Tibial nerve (tissue), 4 donors: ENCODE data around the gene TGM6. TPM values are rescaled to one million over a fixed set of nuclear protein-coding genes. Genes with fewer than 3 reads are reported as not detected.
"Not testable (repeated sequence)": the region's sequence is repeated elsewhere in the genome, so short reads cannot be mapped to it uniquely, and the experiment has no call there.

Source experiments
- DNase-seq, 2 donors: peaks; one replicate each; pipeline ENCODE4 v3.0.0-alpha.2; 2019; ENCODE audit warnings: low spot score in 2 of 2
- H3K27ac ChIP-seq, 4 donors: fragments of 200-600 bp; sonication (generic) in 3 of 4; one replicate each; pipeline ENCODE4 v1.5.1; 2017 to 2019; ENCODE audit warnings: mild to moderate bottlenecking in 1 of 4
- H3K27me3 ChIP-seq, 2 donors: fragments of 200-600 bp; sonication (generic) in 1 of 2; one replicate each; pipeline versions ENCODE4 v1.5.1 to v1.6.0; 2017 to 2019
- H3K36me3 ChIP-seq, 3 donors: fragments of 200-600 bp; sonication (generic); one replicate each; pipeline ENCODE4 v1.5.1; 2018 to 2019
- H3K4me1 ChIP-seq, 4 donors: fragments of 200-600 bp; sonication (generic) in 3 of 4; one replicate each; pipeline ENCODE4 v1.5.1; 2017 to 2019
- H3K4me3 ChIP-seq, 4 donors: fragments of 200-600 bp; sonication (generic) in 3 of 4; one replicate each; pipeline ENCODE4 v1.5.1; 2017 to 2019; ENCODE audit warnings: mild to moderate bottlenecking in 1 of 4, moderate library complexity in 1 of 4
- H3K9me3 ChIP-seq, 4 donors: fragments of 200-600 bp; sonication (generic) in 3 of 4; one replicate each; pipeline ENCODE4 v1.5.1; 2017 to 2019
- CTCF ChIP-seq, 5 experiments: fragments of 200-600 bp in 3 of 5; fragments of 450-650 bp in 2 of 5; sonication (generic) in 3 of 5; IDR thresholded peaks; one replicate each; pipeline ENCODE4 v1.5.1; 2016 to 2019; ENCODE audit warnings: antibody characterized with exemption in 5 of 5, mild to moderate bottlenecking in 3 of 5, moderate library complexity in 2 of 5
- EP300 ChIP-seq, 2 donors: sonication (generic); formaldehyde crosslinking; IDR thresholded peaks; one replicate each; pipeline ENCODE4 v1.6.1; 2017; ENCODE audit warnings: antibody characterized with exemption in 2 of 2, mild to moderate bottlenecking in 1 of 2
- POLR2A ChIP-seq, 2 donors: fragments of 450-650 bp; IDR thresholded peaks; one replicate each; pipeline ENCODE4 v1.6.1; 2017; ENCODE audit warnings: antibody characterized with exemption in 2 of 2, mild to moderate bottlenecking in 2 of 2, moderate library complexity in 2 of 2
- WGBS, 2 donors: methylation state at CpG; one replicate each; pipeline ENCODE4 v1.1.5; 2018; 5-methylcytosine and 5-hydroxymethylcytosine counted together
- total RNA-seq, 4 donors: library from RNA; depleted of rRNA; stranded (reverse); fragments of >200 nt; gene quantifications; one replicate each; pipeline ENCODE4 v1.1.0, GENCODE V29; 2016

TGM6 gene
- total RNA-seq, 4 donors from 2014 or later = not detected

DNA sequence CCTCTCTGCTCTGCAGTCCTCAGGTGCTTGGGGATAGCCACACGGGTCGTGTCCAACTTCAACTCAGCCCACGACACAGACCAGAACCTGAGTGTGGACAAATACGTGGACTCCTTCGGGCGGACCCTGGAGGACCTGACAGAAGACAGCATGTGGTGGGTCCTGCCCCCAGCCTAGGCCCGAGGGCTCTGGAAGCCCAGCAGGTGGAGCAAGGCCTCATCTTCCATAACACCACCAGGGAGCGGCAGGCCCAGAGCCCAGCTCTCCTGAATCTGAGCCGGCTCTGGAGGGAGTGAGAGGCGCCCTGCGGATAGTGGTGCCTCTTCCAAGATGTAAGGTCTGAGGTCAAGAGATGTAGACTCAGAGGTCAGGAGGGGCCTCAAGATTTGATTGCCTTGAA is 19.6 kb downstream of the TGM6 start:
- TF ChIP-seq CTCF (IDR thresholded peaks at IDR 0.05) (no peak), EP300 (IDR thresholded peaks at IDR 0.05) (no peak), POLR2A (IDR thresholded peaks at IDR 0.05) (no peak)
- Histone ChIP-seq H3K36me3 (no peaks in the 10 kb centered on the region), H3K4me1 (no peaks in the 10 kb centered on the region), H3K27me3 (no peaks in the 10 kb centered on the region), H3K27ac (no peak overlapping the region), H3K4me3 (no peak overlapping the region), H3K9me3 (peaks cover 0 to 31% (median 0%) of the 10 kb centered on the region in 4 donors)
- WGBS, 2 donors = 72 to 84% methylated on average over 7 to 11 of the region's 11 CpGs
- no peak for DNase-seq

DNA sequence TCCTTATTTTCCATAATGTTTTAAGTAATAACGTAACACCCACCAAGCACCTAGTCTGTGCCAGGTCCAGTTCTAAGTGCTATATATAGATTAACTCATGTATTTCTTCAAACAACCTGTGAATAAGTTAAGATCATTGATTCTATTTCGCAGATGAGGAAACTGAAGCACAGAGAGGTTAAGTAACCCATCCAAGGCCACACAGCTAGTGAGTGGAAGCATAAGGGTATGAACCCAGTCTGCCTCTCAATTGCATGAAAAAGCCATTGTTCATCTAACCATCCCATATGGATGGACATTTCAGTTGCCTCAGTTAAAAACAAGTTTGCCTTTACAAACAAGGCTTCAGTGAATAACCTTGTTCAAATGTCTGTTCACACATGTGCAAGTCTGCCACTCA is 20.8 kb downstream of the TGM6 start:
- Histone ChIP-seq H3K27ac (no peak overlapping the region), H3K9me3 (peaks cover 0 to 37% (median 0%) of the 10 kb centered on the region in 4 donors), H3K4me3 (no peak overlapping the region), H3K4me1 (no peaks in the 10 kb centered on the region), H3K36me3 (no peaks in the 10 kb centered on the region), H3K27me3 (no peaks in the 10 kb centered on the region)
- TF ChIP-seq EP300 (IDR thresholded peaks at IDR 0.05) (no peak), POLR2A (IDR thresholded peaks at IDR 0.05) (no peak), CTCF (IDR thresholded peaks at IDR 0.05) (no peak)
- 89 to 95% methylated on average over 2 of the region's 2 CpGs for WGBS, 2 donors
- DNase-seq = no peak

DNA sequence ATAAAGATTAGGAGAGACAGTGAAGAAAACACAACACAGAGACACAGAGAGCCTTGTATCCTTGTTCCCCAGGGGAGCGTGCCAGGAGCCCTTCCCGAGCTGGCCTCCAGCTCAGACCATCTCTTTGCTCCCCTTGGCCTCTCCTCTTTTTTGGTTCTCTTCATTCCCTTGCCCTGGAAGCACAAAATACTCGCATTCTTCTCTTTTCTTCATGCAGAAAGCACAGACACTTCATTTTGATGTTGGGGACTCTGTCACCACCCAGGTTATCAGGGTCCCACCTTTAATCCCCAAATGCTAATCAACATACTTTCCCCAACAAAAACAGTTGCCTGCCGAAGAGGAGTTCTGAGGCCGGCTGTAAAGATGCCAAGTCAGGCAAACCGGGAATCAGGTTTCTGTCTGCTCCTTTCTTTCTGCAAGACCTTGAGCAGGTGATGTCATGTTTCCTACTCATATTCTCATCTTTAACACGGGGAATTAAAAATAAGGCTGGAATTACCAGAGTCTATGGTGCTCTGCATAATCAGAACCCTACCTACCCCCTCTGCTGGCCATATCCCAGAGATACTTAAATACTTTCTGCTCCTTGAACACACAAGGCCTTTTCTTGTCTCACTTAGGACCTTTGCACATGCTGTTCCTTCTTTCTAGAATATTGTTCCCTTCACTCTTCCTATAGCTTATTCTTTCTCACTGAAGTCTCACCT is 21.7 kb downstream of the TGM6 start:
- TF ChIP-seq POLR2A (IDR thresholded peaks at IDR 0.05) (no peak), EP300 (IDR thresholded peaks at IDR 0.05) (no peak), CTCF (IDR thresholded peaks at IDR 0.05) (peak in 1 of 5 experiments; percentile 5)
- no peak overlapping the region for H3K4me3 ChIP-seq
- no peak overlapping the region for H3K27ac ChIP-seq
- H3K27me3 ChIP-seq = no peaks in the 10 kb centered on the region
- no peak for DNase-seq
- WGBS, 2 donors = 50 to 53% methylated on average over 7 of the region's 7 CpGs
- H3K36me3 ChIP-seq = no peaks in the 10 kb centered on the region
- H3K4me1 ChIP-seq = no peaks in the 10 kb centered on the region
- H3K9me3 ChIP-seq = peaks cover 0 to 36% (median 0%) of the 10 kb centered on the region in 4 donors

GRCh38 chr20:2403291-2404052 is 22.8 kb downstream of the TGM6 start:
- Histone ChIP-seq H3K9me3 (peaks cover 0 to 26% (median 0%) of the 10 kb centered on the region in 4 donors), H3K27ac (no peak overlapping the region), H3K4me3 (no peak overlapping the region), H3K4me1 (no peaks in the 10 kb centered on the region), H3K36me3 (no peaks in the 10 kb centered on the region), H3K27me3 (no peaks in the 10 kb centered on the region)
- 91% methylated on average over 19 to 24 of the region's 24 CpGs for WGBS, 2 donors
- no peak for DNase-seq
- TF ChIP-seq EP300 (IDR thresholded peaks at IDR 0.05) (no peak), POLR2A (IDR thresholded peaks at IDR 0.05) (no peak), CTCF (IDR thresholded peaks at IDR 0.05) (no peak)

DNA sequence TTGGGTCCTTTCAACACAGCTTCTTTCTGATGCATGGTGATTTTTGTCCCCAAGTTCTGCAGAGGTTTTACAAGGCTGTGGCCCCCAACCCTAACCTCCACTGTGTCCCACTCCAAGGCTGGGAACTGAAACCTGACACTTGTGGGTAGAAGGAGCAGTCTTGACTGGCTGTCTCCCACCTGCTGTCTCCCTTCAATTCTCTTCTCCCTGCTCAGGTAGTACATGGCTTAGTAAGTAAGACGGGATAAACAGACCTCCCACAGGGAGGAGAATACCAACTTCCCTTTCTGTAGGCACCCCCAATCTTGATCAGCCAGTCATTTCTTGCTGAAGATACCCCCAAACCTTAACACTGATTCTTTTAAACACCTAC is 25.0 kb downstream of the TGM6 start:
- Histone ChIP-seq H3K27me3 (no peaks in the 10 kb centered on the region), H3K36me3 (no peaks in the 10 kb centered on the region), H3K4me1 (no peaks in the 10 kb centered on the region), H3K27ac (no peak overlapping the region), H3K9me3 (peaks cover 0 to 34% (median 0%) of the 10 kb centered on the region in 4 donors), H3K4me3 (no peak overlapping the region)
- no peak for DNase-seq
- 32 to 47% methylated on average over 1 of the region's 1 CpG for WGBS, 2 donors
- no peak for TF ChIP-seq CTCF (IDR thresholded peaks at IDR 0.05)
- TF ChIP-seq EP300 (IDR thresholded peaks at IDR 0.05) = no peak
- TF ChIP-seq POLR2A (IDR thresholded peaks at IDR 0.05) = no peak

DNA sequence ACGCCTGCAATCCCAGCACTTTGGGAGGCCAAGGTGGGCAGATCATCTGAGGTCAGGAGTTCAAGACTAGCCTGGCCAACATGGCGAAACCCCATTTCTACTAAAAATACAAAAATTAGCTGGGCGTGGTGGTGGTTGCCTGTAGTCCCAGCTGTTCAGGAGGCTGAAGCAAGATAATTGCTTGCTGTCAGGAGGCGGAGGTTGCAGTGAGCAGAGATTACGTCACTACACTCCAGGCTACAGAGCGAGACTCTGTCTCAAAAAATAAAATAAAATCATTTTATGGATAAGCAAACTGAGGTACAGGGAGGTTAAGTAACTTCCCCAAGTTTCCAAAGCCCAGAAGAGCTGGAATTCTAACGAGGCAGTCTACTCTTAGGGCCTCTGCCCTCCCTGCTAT is 26.7 kb downstream of the TGM6 start:
- WGBS, 2 donors = 69 to 77% methylated on average over 7 of the region's 7 CpGs
- not testable (repeated sequence) for H3K27me3 ChIP-seq, H3K4me3 ChIP-seq, H3K27ac ChIP-seq, DNase-seq, H3K4me1 ChIP-seq, H3K36me3 ChIP-seq
- peaks cover 0 to 34% (median 0%) of the 10 kb centered on the region in 4 donors for H3K9me3 ChIP-seq
